ENCODE data around the gene HS6ST2.

HS6ST2 gene

DNA sequence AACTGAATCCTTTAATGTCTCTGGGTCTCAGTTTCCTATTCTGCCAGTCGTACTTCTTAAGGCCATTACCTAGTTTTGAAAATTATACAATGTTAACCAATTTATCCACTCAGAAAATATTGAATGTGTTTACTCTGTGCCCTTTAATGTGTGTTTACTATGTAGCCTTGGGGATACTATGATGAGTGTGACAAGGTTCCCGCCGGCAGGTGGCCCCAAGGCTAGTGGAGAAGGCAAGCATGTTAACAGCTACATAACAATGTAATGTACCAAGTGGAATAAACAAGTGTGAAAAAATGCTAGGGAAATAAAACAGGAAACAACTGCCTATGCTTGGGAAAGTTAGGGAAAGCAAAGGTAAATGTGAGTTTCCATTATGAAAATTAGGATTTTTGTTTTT is 282.3 kb downstream of the HS6ST2 start:
- H3K4me2 ChIP-seq (ENCODE audit: low read length), result no peak overlapping the region
- no peak overlapping the region for H3K27ac ChIP-seq (ENCODE audit: low read depth, low read length, poor library complexity, severe bottlenecking)
- H3K9me2 ChIP-seq (ENCODE audit: low read depth, low read length), result no peaks in the 10 kb centered on the region
- no peaks in the 10 kb centered on the region for H3K9me3 ChIP-seq (ENCODE audit: low read length)
- no peaks in the 10 kb centered on the region for H3F3A ChIP-seq (ENCODE audit: insufficient read depth, low read length)
- no peaks in the 10 kb centered on the region for H3K27me3 ChIP-seq (ENCODE audit: insufficient read depth, low read length)
- H3K9ac ChIP-seq (ENCODE audit: low read length), result no peak overlapping the region
- no peaks in the 10 kb centered on the region for H3K4me1 ChIP-seq (ENCODE audit: insufficient read depth, low read length, severe bottlenecking)
- H2AFZ ChIP-seq (ENCODE audit: low read length), result no peak overlapping the region
- H3K79me2 ChIP-seq (ENCODE audit: insufficient read depth, low read length), result no peaks in the 10 kb centered on the region
- no peaks in the 10 kb centered on the region for H4K20me1 ChIP-seq (ENCODE audit: insufficient read depth, low read length)
- H3K36me3 ChIP-seq (ENCODE audit: insufficient read depth, low read length), result no peaks in the 10 kb centered on the region
- TF ChIP-seq, protein P1, sequence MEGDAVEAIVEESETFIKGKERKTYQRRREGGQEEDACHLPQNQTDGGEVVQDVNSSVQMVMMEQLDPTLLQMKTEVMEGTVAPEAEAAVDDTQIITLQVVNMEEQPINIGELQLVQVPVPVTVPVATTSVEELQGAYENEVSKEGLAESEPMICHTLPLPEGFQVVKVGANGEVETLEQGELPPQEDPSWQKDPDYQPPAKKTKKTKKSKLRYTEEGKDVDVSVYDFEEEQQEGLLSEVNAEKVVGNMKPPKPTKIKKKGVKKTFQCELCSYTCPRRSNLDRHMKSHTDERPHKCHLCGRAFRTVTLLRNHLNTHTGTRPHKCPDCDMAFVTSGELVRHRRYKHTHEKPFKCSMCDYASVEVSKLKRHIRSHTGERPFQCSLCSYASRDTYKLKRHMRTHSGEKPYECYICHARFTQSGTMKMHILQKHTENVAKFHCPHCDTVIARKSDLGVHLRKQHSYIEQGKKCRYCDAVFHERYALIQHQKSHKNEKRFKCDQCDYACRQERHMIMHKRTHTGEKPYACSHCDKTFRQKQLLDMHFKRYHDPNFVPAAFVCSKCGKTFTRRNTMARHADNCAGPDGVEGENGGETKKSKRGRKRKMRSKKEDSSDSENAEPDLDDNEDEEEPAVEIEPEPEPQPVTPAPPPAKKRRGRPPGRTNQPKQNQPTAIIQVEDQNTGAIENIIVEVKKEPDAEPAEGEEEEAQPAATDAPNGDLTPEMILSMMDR (IDR thresholded peaks at IDR 0.05; ENCODE audit: low read length), result peak; percentile 22
- TF ChIP-seq EZH2 (IDR thresholded peaks at IDR 0.05; ENCODE audit: borderline replicate concordance, low read length), result no peak
- no peak overlapping the region for H3K4me3 ChIP-seq (ENCODE audit: low read depth, low read length, poor library complexity, severe bottlenecking)

DNA sequence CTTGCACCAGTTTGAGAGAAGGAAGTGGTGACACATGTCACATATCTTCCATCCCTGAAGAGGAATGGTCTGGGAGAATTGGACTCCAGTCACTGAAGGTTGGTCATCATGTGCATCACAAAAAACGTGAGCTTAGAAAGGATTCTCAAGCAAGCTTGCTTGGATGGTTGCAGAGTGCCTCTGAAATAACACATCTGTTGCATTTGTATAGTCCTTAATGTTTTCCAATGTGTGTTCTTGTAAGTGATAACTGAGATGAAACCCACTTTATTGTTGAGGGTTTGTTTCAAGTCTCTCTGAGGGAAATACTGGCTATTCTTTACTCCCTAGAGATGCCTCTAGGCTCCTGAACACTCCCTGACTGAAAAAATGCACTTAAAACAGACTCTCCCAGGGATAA is 285.1 kb downstream of the HS6ST2 start:
- no peak overlapping the region for H3K4me2 ChIP-seq (ENCODE audit: low read length)
- H3K36me3 ChIP-seq (ENCODE audit: insufficient read depth, low read length), result no peaks in the 10 kb centered on the region
- H3K4me3 ChIP-seq (ENCODE audit: low read depth, low read length, poor library complexity, severe bottlenecking), result no peak overlapping the region
- H2AFZ ChIP-seq (ENCODE audit: low read length), result no peak overlapping the region
- TF ChIP-seq, protein P1 (IDR thresholded peaks at IDR 0.05; ENCODE audit: low read length), result no peak
- no peak for TF ChIP-seq EZH2 (IDR thresholded peaks at IDR 0.05; ENCODE audit: borderline replicate concordance, low read length)
- H3K9me2 ChIP-seq (ENCODE audit: low read depth, low read length), result no peaks in the 10 kb centered on the region
- H3K9ac ChIP-seq (ENCODE audit: low read length), result no peak overlapping the region
- H3F3A ChIP-seq (ENCODE audit: insufficient read depth, low read length), result no peaks in the 10 kb centered on the region
- no peak overlapping the region for H3K27ac ChIP-seq (ENCODE audit: low read depth, low read length, poor library complexity, severe bottlenecking)
- H4K20me1 ChIP-seq (ENCODE audit: insufficient read depth, low read length), result no peaks in the 10 kb centered on the region
- no peaks in the 10 kb centered on the region for H3K9me3 ChIP-seq (ENCODE audit: low read length)
- no peaks in the 10 kb centered on the region for H3K4me1 ChIP-seq (ENCODE audit: insufficient read depth, low read length, severe bottlenecking)
- no peaks in the 10 kb centered on the region for H3K27me3 ChIP-seq (ENCODE audit: insufficient read depth, low read length)
- no peaks in the 10 kb centered on the region for H3K79me2 ChIP-seq (ENCODE audit: insufficient read depth, low read length)

DNA sequence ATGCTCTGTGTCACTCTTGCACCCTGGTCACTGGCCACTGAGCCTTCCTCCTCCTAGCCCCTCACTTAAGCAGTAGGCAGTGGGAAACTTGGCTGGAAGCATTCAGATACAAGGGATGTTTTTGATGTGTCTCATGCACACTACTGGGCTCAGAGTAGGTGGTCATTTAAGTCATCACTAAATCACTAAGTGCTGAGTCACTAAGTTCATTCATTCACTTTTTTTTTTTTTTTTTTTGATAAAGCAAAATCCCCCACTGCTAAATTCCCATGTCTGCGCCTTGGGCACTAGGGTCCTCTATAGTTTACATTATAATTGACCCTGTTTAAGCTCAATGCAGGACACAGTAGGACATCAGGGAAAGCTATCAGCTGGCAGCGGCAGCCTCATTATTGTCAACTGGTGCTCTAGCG is 287.2 kb downstream of the HS6ST2 start:
- H3K4me1 ChIP-seq (ENCODE audit: insufficient read depth, low read length, severe bottlenecking), result no peaks in the 10 kb centered on the region
- no peaks in the 10 kb centered on the region for H3K9me2 ChIP-seq (ENCODE audit: low read depth, low read length)
- no peak overlapping the region for H3K27ac ChIP-seq (ENCODE audit: low read depth, low read length, poor library complexity, severe bottlenecking)
- H3K4me3 ChIP-seq (ENCODE audit: low read depth, low read length, poor library complexity, severe bottlenecking), result no peak overlapping the region
- no peak overlapping the region for H2AFZ ChIP-seq (ENCODE audit: low read length)
- no peaks in the 10 kb centered on the region for H3K79me2 ChIP-seq (ENCODE audit: insufficient read depth, low read length)
- no peak overlapping the region for H3K4me2 ChIP-seq (ENCODE audit: low read length)
- TF ChIP-seq, protein P1 (IDR thresholded peaks at IDR 0.05; ENCODE audit: low read length), result no peak
- no peak for TF ChIP-seq EZH2 (IDR thresholded peaks at IDR 0.05; ENCODE audit: borderline replicate concordance, low read length)
- H3K27me3 ChIP-seq (ENCODE audit: insufficient read depth, low read length), result no peaks in the 10 kb centered on the region
- H3K9ac ChIP-seq (ENCODE audit: low read length), result no peak overlapping the region
- H3K9me3 ChIP-seq (ENCODE audit: low read length), result no peaks in the 10 kb centered on the region
- H3K36me3 ChIP-seq (ENCODE audit: insufficient read depth, low read length), result no peaks in the 10 kb centered on the region
- H3F3A ChIP-seq (ENCODE audit: insufficient read depth, low read length), result no peaks in the 10 kb centered on the region
- H4K20me1 ChIP-seq (ENCODE audit: insufficient read depth, low read length), result no peaks in the 10 kb centered on the region
